OCI-LY7 (cell line): ENCODE results near the gene SPATA4.

Experiments
- CTCF ChIP-seq: fragments of 200-600 bp; sonication (generic); conservative IDR thresholded peaks from 2 replicates; pipeline ENCODE4 v1.5.1; 2014; ENCODE audit warnings: mild to moderate bottlenecking, antibody characterized with exemption, low read length, moderate library complexity, mixed read lengths
- EZH2phosphoT487 ChIP-seq: fragments of 200-600 bp; sonication (generic); IDR thresholded peaks from 2 replicates; pipeline ENCODE4 v1.6.1; 2018; ENCODE audit warnings: low read depth, borderline replicate concordance, mild to moderate bottlenecking, mixed run types, antibody characterized with exemption, low read length, moderate library complexity, mixed read lengths

DNA sequence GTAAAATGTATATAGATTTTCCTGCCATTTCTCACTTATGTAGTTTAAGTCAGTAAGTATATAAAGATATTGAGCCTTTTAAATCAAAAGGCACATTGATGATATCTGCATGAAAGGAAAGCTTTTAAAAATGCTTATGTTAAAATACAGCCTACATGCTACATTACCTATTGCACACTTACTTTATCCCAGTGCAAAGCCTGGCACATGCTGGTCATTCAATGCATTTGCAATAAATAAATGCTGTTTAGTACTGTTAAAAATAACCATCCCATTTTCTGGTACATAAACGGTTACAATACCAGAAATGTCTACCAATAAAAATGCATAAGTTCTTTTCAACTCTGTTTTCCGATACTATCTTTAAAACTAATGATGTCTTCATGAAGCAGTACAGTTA is 22.1 kb upstream of the SPATA4 start:
- TF ChIP-seq CTCF (0 out of 2 replicates have a peak, but pooled peaks have one; percentile 11), EZH2phosphoT487 (no peak)
